Fibroblast of the aortic adventitia (primary cell): ENCODE data around the gene TMEM255B. TPM values are rescaled to one million over a fixed set of nuclear protein-coding genes. Genes with fewer than 3 reads are reported as not detected.

ENCODE experiments used
- DNase-seq: peaks from one replicate; pipeline ENCODE4 v3.0.0-alpha.2; 2010; ENCODE audit warnings: low read depth
- H3K4me3 ChIP-seq: 2 replicates; pipeline ENCODE4 v1.5.1; 2011; ENCODE audit warnings: low read depth, mild to moderate bottlenecking, control low read depth, low read length, moderate library complexity
- CTCF ChIP-seq: IDR thresholded peaks from 2 replicates; pipeline ENCODE4 v1.5.1; 2011; ENCODE audit warnings: mild to moderate bottlenecking, low read length, control low read depth, inconsistent platforms; ENCODE audit not compliant: insufficient read depth
- total RNA-seq: library from RNA; depleted of rRNA; stranded (reverse); fragments of >200 nt; gene quantifications from 2 replicates; pipeline ENCODE4 v1.2.3, GENCODE V29; 2012; ENCODE audit warnings: low replicate concordance

The TMEM255B gene
- total RNA-seq, 1 donor = not detected

DNA sequence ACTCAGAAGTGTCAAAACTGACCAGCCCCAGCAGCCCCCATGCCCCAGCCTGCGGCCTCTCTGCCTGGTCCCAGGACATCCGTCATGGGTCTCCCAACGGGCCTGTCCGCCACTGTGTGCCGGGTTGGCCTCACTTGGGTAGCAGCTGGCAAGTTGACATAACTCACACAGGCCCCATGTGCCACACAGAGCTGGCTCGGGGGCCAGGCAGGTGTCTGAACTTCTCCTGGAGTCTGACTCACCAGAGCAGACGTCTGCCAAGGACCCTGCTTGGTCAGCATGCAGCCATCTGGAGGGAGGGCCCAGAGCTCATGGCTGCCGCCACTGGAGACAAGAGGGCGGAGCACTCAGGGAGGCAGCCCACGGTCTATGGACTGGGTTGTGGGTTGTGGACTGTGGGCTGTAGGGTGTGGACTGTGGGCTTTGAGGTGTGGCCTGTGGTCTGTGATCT, 32.0 kb upstream of the TMEM255B start:
- DNase-seq = peak; percentile 15
- no peak for TF ChIP-seq CTCF

DNA sequence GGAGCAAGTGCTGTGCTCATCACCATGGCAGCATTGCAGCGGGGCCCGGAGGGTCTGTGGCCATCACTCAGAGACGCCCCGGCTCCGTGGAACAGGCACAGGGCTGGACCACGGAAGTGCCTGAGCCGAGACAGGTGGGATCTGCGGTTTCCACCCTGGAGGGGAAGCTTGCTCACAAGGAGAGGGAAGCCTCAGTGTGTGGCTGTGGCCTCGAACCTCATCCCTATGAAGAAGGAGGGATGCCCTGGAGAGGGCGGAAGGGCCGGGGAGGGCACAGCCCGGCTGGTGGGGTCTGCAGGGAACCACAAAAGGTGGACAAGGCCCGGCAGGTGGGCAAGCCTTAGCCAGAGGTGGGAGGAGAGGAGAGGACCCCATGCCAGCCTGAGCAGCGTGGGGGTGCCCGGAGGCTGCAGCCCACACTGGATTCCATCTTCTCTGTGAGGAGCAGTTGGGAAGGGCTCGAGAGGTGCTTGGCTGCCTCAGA, 30.4 kb upstream of the TMEM255B start:
- no peak for DNase-seq
- TF ChIP-seq CTCF = no peak
- no peak overlapping the region for H3K4me3 ChIP-seq

More for the DNA sequence above, 32.0 kb upstream of the TMEM255B start:
- no peak overlapping the region for H3K4me3 ChIP-seq

DNA sequence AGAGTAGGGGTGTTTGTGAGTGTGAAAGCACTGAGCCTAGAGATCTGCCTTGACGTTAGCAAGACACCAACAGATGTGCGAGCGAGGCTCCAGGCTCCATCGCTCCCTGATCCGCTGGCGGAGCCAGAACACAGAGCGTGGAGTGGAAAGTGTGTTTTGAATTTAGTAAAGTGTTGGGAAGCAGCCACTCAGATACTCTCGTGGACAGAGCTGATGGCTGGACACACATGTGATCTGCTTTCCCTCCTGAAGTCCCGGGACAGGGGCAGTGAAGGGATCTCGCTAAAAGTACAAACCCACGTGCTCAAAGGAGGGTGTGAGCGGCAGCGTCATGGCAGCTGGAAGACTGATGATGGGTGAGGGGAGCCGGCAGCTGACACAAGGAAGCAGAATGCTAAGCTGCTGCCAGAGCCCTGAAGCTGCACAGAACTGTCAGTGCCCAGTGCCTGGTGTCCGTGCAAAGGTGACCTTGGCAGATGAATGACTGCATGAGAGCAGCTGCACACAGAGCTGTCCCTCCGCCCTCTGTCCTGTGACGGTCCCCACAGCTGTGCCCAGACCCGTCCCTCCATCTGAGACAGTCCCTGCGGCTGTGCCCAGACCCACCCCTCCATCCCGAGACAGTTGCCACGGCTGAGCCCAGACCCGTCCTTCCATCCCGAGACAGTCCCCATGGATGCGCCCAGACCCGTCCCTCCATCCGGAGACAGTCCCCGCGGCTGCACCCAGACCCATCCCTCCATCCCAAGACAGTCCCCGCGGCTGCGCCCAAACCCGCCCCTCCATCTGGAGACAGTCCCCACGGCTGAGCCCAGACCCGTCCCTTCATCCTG, 29.6 kb upstream of the TMEM255B start:
- TF ChIP-seq CTCF = no peak
- peak; percentile 9 for DNase-seq
- H3K4me3 ChIP-seq = no peak overlapping the region

DNA sequence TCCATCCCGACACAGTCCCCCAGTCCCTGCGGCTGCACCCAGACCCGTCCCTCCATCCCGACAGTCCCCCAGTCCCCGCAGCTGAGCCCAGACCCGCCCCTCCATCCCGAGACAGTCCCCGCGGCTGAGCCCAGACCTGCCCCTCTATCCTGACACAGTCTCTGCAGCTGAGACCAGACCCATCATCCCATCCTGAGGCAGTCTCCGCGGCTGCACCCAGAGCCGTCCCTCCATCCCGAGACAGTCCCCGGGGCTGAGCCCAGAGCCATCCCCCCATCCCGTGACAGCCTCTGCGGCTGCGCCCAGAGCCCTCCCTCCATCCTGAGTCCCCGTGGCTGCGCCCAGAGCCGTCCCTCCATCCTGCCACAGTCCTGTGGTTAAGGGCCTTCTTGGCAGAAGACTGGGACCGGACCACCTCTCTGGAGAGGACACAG, 28.8 kb upstream of the TMEM255B start:
- no peak for TF ChIP-seq CTCF
- no peak overlapping the region for H3K4me3 ChIP-seq
- no peak for DNase-seq

DNA sequence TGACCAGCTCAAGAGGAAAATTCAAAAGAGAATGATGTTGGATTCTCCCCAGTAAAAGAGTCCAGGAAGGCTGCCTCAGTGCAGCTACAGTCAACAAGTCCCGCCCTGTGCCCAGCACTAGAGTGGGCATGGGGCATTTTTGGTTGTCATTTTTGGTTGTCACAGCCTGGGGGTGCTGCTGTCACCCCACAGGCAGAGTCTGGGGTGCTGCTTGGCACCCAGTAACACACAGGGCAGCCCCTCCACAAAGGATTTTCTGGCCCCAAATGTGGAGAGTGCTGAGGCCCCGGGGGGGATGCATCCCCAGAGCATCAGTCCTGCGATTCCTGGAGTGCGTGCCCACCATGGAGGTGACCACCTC, 28.2 kb upstream of the TMEM255B start:
- DNase-seq = no peak
- TF ChIP-seq CTCF = no peak
- no peak overlapping the region for H3K4me3 ChIP-seq

GRCh38 chr13:113731192-113732175, 27.5 kb upstream of the TMEM255B start:
- no peak for DNase-seq
- no peak overlapping the region for H3K4me3 ChIP-seq
- no peak for TF ChIP-seq CTCF
